RWPE2 (cell line): ENCODE results near the gene GFM1.

Experiments used
- ATAC-seq: fragments of 200-7000 bp; cut with Tn5 transposase; 3 replicates; pipeline ENCODE4 v1.9.1; 2021; ENCODE audit warnings: low read depth
- DNase-seq: peaks from one replicate; pipeline ENCODE4 v3.0.0-alpha.2; 2020; ENCODE audit warnings: low spot score
- H3K27ac ChIP-seq: fragments of 450-650 bp; 2 replicates; pipeline ENCODE4 v1.5.1; 2017; ENCODE audit warnings: mild to moderate bottlenecking; ENCODE audit not compliant: poor library complexity, severe bottlenecking
- H3K27me3 ChIP-seq: fragments of 250-450 bp; sonication (Bioruptor Pico); 2 replicates; pipeline ENCODE4 v1.5.1; 2021; ENCODE audit warnings: mild to moderate bottlenecking, moderate library complexity; ENCODE audit not compliant: insufficient read depth, poor library complexity, severe bottlenecking
- H3K36me3 ChIP-seq: fragments of 250-450 bp; sonication (Bioruptor Pico); 2 replicates; pipeline ENCODE4 v1.5.1; 2020; ENCODE audit warnings: low read depth, mild to moderate bottlenecking, moderate library complexity
- H3K4me1 ChIP-seq: fragments of 250-450 bp; sonication (Bioruptor Pico); 2 replicates; pipeline ENCODE4 v1.5.1; 2021; ENCODE audit warnings: mild to moderate bottlenecking, moderate library complexity; ENCODE audit not compliant: insufficient read depth, poor library complexity, severe bottlenecking
- H3K4me3 ChIP-seq: fragments of 250-450 bp; sonication (Bioruptor Pico); 2 replicates; pipeline ENCODE4 v1.5.1; 2021; ENCODE audit warnings: mild to moderate bottlenecking, moderate library complexity; ENCODE audit not compliant: severe bottlenecking
- H3K9me3 ChIP-seq: fragments of 250-450 bp; sonication (Bioruptor Pico); 2 replicates; pipeline ENCODE4 v1.5.1; 2021; ENCODE audit warnings: mild to moderate bottlenecking, moderate library complexity; ENCODE audit not compliant: severe bottlenecking
- TF ChIP-seq, protein P1 (sequence below): fragments of 450-650 bp; IDR thresholded peaks from one replicate; pipeline ENCODE4 v1.5.1; 2017; ENCODE audit warnings: mild to moderate bottlenecking, moderate library complexity; ENCODE audit not compliant: poor library complexity, severe bottlenecking

The GFM1 gene

DNA sequence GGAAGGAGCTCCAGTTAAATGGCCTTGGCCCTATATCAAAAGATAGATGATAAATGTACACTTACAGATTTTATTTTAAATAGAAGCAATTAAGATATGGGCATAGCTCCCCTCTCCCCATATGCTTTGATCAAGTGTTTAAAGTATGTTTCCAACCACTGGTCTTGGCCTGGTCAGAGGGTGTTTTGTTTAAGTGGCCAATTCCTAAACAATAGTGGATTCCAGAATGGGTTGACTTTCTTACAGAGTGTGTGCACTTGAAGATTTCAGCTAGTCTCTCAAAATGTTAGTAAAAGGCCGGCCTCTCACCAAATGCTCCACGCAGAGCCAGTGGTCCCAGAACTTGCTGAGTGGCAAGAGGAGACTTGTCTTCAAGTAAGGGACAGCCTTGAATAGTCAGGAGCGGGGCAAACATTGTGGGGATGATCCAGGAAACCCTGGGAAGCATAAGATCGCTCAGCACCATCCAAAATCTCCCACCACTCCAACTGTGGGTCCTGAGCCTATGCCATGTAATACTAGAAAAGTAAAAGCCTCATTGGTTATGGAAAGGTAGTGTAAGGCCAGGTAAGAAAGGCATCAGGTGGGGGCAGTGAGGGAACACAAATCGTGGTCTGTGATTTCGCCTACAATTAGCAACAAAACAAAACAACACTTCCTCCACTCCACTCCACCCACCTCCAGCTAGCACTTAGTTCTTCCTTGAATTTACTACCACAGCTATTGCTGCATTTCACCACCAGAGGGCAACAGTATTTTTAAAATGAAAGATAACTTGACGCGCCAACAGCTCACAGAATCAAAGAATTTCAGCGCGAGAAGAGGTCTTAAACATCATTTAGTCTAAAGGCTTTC lies 83.1 kb downstream of the GFM1 start:
- Histone ChIP-seq H3K27ac (no peak overlapping the region), H3K4me1 (peaks cover 22% of the 10 kb centered on the region), H3K27me3 (no peaks in the 10 kb centered on the region), H3K4me3 (no peak overlapping the region), H3K9me3 (no peaks in the 10 kb centered on the region), H3K36me3 (no peaks in the 10 kb centered on the region)
- TF ChIP-seq, protein P1, sequence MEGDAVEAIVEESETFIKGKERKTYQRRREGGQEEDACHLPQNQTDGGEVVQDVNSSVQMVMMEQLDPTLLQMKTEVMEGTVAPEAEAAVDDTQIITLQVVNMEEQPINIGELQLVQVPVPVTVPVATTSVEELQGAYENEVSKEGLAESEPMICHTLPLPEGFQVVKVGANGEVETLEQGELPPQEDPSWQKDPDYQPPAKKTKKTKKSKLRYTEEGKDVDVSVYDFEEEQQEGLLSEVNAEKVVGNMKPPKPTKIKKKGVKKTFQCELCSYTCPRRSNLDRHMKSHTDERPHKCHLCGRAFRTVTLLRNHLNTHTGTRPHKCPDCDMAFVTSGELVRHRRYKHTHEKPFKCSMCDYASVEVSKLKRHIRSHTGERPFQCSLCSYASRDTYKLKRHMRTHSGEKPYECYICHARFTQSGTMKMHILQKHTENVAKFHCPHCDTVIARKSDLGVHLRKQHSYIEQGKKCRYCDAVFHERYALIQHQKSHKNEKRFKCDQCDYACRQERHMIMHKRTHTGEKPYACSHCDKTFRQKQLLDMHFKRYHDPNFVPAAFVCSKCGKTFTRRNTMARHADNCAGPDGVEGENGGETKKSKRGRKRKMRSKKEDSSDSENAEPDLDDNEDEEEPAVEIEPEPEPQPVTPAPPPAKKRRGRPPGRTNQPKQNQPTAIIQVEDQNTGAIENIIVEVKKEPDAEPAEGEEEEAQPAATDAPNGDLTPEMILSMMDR = peak; percentile 81
- no peak for ATAC-seq
- no peak for DNase-seq

DNA sequence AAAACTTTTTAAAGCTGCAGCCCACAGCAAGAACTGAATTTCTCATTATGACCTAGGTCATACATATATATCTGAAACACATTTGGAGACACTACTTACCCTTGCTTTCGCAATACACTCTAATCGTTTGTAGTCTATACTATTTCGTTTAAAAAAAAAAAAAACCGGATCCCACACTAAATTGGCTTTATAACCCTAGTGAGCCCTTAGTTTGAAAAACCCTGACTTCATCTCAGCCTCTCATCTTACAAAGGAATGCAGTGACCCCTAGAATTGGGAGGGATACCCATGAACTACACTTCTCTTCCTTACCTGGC lies 83.7 kb downstream of the GFM1 start:
- ATAC-seq (no peak), DNase-seq (no peak)
- Histone ChIP-seq H3K36me3 (no peaks in the 10 kb centered on the region), H3K27me3 (no peaks in the 10 kb centered on the region), H3K4me3 (no peak overlapping the region), H3K4me1 (peaks cover 16% of the 10 kb centered on the region), H3K9me3 (no peaks in the 10 kb centered on the region), H3K27ac (no peak overlapping the region)
- TF ChIP-seq, protein P1 = peak; percentile 62

DNA sequence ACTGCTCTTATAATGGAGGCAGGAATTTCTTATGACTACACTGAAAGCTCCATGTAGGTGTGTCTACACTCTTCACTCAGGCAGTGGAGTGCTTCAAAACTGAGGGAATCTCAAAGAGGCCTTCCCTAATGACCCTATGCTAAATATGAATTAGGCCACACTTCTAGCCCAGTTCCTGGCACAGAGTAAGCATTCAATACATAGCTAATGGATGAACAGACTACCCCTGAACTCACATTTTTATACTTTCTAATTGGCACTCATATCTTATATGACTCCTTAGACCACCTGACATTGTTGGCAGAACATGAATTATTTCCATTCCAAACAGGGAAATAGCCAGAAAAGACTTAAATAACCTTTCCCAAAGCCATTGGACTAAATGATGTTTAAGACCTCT lies 84.5 kb downstream of the GFM1 start:
- peaks cover 11% of the 10 kb centered on the region for H3K4me1 ChIP-seq
- DNase-seq = no peak
- TF ChIP-seq, protein P1 = no peak

DNA sequence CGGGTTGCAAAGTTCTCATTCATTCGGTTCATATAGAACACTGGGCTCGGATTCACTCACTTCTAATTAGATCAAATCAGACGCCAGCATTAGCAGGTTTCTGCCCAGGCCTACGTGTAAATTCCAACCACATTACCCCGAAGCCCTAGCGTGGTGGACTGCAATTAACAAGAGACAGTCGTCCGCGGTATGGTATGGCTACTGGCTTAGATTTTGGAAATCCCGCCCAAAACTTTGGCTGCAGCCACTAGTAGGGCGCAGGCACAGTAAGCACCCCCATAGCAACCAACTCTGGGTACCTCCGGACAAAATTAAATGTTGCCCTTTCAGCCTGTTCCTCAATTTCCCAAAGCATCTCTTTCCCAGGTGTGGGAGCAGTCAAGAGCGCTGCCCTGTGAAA lies 87.2 kb downstream of the GFM1 start:
- Histone ChIP-seq H3K4me3 (peak overlapping the region; percentile 42), H3K27ac (no peak overlapping the region), H3K27me3 (no peaks in the 10 kb centered on the region), H3K9me3 (no peaks in the 10 kb centered on the region), H3K36me3 (no peaks in the 10 kb centered on the region), H3K4me1 (no peaks in the 10 kb centered on the region)
- no peak for ATAC-seq
- DNase-seq = no peak
- TF ChIP-seq, protein P1 = no peak

More for the DNA sequence above, 84.5 kb downstream of the GFM1 start:
- Histone ChIP-seq H3K27ac (no peak overlapping the region), H3K4me3 (no peak overlapping the region), H3K36me3 (no peaks in the 10 kb centered on the region), H3K9me3 (no peaks in the 10 kb centered on the region), H3K27me3 (no peaks in the 10 kb centered on the region)
- ATAC-seq = no peak
